ENCODE data around the gene OLFML3.

DNA sequence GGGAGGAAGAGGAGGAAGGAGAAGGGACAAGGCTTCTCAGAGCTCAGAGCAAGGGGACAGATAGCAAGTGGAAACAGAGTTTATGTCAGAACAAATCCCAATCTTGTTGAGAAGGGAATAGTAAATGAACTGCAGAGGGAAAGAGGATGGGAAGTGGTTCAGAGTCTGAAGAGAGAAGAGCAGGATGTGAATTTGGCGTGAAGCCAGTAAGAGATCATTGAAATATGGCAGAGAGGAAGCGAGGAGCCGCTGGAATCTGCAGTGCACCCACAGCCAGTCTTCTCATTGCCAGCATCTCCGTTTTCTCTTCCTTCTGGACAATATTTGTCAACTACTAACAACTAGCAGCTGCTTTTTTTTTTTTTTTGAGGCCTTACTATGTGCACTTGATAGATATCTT is 19.1 kb downstream of the OLFML3 start:
- TF ChIP-seq, protein P1, sequence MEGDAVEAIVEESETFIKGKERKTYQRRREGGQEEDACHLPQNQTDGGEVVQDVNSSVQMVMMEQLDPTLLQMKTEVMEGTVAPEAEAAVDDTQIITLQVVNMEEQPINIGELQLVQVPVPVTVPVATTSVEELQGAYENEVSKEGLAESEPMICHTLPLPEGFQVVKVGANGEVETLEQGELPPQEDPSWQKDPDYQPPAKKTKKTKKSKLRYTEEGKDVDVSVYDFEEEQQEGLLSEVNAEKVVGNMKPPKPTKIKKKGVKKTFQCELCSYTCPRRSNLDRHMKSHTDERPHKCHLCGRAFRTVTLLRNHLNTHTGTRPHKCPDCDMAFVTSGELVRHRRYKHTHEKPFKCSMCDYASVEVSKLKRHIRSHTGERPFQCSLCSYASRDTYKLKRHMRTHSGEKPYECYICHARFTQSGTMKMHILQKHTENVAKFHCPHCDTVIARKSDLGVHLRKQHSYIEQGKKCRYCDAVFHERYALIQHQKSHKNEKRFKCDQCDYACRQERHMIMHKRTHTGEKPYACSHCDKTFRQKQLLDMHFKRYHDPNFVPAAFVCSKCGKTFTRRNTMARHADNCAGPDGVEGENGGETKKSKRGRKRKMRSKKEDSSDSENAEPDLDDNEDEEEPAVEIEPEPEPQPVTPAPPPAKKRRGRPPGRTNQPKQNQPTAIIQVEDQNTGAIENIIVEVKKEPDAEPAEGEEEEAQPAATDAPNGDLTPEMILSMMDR (IDR thresholded peaks at IDR 0.05) = no peak
- TF ChIP-seq POLR2A (IDR thresholded peaks at IDR 0.05) = no peak

Measured in right lobe of liver (tissue), 4 donors.